K562 (cell line): ENCODE data around the gene DNASE1L1. TPM values are rescaled to one million over a fixed set of nuclear protein-coding genes. Genes with fewer than 3 reads are reported as not detected.

Source experiments
- CBX2 ChIP-seq: fragments of 200-600 bp; sonication (generic); IDR thresholded peaks from one replicate; pipeline ENCODE4 v1.6.1; 2012; ENCODE audit warnings: mild to moderate bottlenecking, low read length, inconsistent platforms; ENCODE audit not compliant: insufficient read depth, poor library complexity, severe bottlenecking
- CCAR2 ChIP-seq: fragments of 200-400 bp; formaldehyde crosslinking; IDR thresholded peaks from 2 replicates; pipeline ENCODE4 v1.6.1; 2017; ENCODE audit warnings: mild to moderate bottlenecking, low read depth, low read length
- FOXP1 ChIP-seq: sonication (generic); formaldehyde crosslinking; IDR thresholded peaks from 2 replicates; pipeline ENCODE4 v1.8.0; 2022; ENCODE audit warnings: mild to moderate bottlenecking, missing genetic modification reagents
- RBM14 ChIP-seq: fragments of 200-400 bp; formaldehyde crosslinking; IDR thresholded peaks from 2 replicates; pipeline ENCODE4 v1.6.1; 2018; ENCODE audit warnings: low read depth, mild to moderate bottlenecking, low read length, moderate library complexity, borderline replicate concordance; ENCODE audit not compliant: insufficient read depth
- REST ChIP-seq, 2 experiments: fragments of 450-650 bp; formaldehyde crosslinking in 1 of 2; IDR thresholded peaks; 2 replicates each; pipeline versions ENCODE4 v1.4.0 to v1.6.1; 2014 to 2020; ENCODE audit warnings: mild to moderate bottlenecking in 2 of 2, borderline replicate concordance in 1 of 2, low read depth in 1 of 2
- STAT5A ChIP-seq: IDR thresholded peaks from 2 replicates; pipeline ENCODE4 v1.6.1; 2012; ENCODE audit warnings: low read length, inconsistent platforms, borderline replicate concordance
- ZBTB43 ChIP-seq: sonication (generic); formaldehyde crosslinking; IDR thresholded peaks from 2 replicates; pipeline ENCODE4 v1.8.0; 2023; ENCODE audit warnings: mild to moderate bottlenecking, missing genetic modification reagents
- polyA plus RNA-seq, 8 experiments: library from polyadenylated mRNA; depleted of rRNA in 4 of 8; stranded (reverse) in 5 of 8; unstranded in 3 of 8; fragments of >200 nt; fragmentation: Nextera tagmentation in 2 of 8; fragmentation: Illumina TruSeq in 1 of 8; extraction: Ambion mirVana in 2 of 8; extraction: Trizol in 1 of 8; gene quantifications; 2 replicates each; pipeline versions ENCODE4 v1.2.1 to v1.2.3, GENCODE V29; 2011 to 2014; ENCODE audit warnings: inconsistent platforms in 1 of 8, missing spikeins in 1 of 8
- total RNA-seq, 7 experiments: library from RNA; depleted of rRNA in 6 of 7; stranded (reverse); fragments of >200 nt in 6 of 7; fragmentation: Illumina TruSeq in 2 of 7; extraction: Trizol in 2 of 7; gene quantifications; 2 replicates each; pipeline versions ENCODE4 v1.2.1 to v1.2.3, GENCODE V29; 2011 to 2021; ENCODE audit warnings: low replicate concordance in 1 of 7
- TF ChIP-seq, protein P1 (sequence below): sonication (generic); formaldehyde crosslinking; IDR thresholded peaks from 2 replicates; pipeline ENCODE4 v1.8.0; 2022; ENCODE audit warnings: mild to moderate bottlenecking, missing genetic modification reagents
- TF ChIP-seq, protein P2 (sequence below), 2 experiments: fragments of 450-650 bp in 1 of 2; sonication (generic) in 1 of 2; formaldehyde crosslinking; conservative IDR thresholded peaks; 2 replicates each; pipeline versions ENCODE4 v1.4.0 to v1.8.1; 2020 to 2022; ENCODE audit warnings: mild to moderate bottlenecking in 1 of 2, missing genetic modification reagents in 1 of 2

Gene DNASE1L1
- total and polyA plus RNA-seq, 9 of the 15 experiments (the other 6 are each of a cell fraction or from before 2014, with no cell fraction given): 0.73 to 12.6 (median 7.9) TPM

- peak; percentile 100 for TF ChIP-seq REST (IDR thresholded peaks at IDR 0.05; ENCODE audit: borderline replicate concordance)
- TF ChIP-seq REST (CRISPR knock-in tag; IDR thresholded peaks at IDR 0.05; ENCODE audit: low read depth): no peak
- TF ChIP-seq FOXP1 (CRISPR knock-in tag): 0 out of 2 replicates have a peak, but pooled peaks have one; percentile 34
- TF ChIP-seq ZBTB43 (CRISPR knock-in tag): no peak
- TF ChIP-seq STAT5A: no peak
- TF ChIP-seq, protein P1, sequence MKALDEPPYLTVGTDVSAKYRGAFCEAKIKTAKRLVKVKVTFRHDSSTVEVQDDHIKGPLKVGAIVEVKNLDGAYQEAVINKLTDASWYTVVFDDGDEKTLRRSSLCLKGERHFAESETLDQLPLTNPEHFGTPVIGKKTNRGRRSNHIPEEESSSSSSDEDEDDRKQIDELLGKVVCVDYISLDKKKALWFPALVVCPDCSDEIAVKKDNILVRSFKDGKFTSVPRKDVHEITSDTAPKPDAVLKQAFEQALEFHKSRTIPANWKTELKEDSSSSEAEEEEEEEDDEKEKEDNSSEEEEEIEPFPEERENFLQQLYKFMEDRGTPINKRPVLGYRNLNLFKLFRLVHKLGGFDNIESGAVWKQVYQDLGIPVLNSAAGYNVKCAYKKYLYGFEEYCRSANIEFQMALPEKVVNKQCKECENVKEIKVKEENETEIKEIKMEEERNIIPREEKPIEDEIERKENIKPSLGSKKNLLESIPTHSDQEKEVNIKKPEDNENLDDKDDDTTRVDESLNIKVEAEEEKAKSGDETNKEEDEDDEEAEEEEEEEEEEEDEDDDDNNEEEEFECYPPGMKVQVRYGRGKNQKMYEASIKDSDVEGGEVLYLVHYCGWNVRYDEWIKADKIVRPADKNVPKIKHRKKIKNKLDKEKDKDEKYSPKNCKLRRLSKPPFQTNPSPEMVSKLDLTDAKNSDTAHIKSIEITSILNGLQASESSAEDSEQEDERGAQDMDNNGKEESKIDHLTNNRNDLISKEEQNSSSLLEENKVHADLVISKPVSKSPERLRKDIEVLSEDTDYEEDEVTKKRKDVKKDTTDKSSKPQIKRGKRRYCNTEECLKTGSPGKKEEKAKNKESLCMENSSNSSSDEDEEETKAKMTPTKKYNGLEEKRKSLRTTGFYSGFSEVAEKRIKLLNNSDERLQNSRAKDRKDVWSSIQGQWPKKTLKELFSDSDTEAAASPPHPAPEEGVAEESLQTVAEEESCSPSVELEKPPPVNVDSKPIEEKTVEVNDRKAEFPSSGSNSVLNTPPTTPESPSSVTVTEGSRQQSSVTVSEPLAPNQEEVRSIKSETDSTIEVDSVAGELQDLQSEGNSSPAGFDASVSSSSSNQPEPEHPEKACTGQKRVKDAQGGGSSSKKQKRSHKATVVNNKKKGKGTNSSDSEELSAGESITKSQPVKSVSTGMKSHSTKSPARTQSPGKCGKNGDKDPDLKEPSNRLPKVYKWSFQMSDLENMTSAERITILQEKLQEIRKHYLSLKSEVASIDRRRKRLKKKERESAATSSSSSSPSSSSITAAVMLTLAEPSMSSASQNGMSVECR (CRISPR knock-in tag): no peak
- no peak for TF ChIP-seq CCAR2
- no peak for TF ChIP-seq RBM14
- TF ChIP-seq CBX2: no peak
- TF ChIP-seq, protein P2, sequence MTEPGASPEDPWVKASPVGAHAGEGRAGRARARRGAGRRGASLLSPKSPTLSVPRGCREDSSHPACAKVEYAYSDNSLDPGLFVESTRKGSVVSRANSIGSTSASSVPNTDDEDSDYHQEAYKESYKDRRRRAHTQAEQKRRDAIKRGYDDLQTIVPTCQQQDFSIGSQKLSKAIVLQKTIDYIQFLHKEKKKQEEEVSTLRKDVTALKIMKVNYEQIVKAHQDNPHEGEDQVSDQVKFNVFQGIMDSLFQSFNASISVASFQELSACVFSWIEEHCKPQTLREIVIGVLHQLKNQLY (CRISPR knock-in tag; conservative IDR thresholded peaks at IDR 0.05): no peak
These were observed 30.1 kb downstream of the DNASE1L1 start, which contains the start of gene EMD (continued) for GRCh38 chrX:154378799-154379568.
